HG02884 (cell line): Measurements from ENCODE around the gene RMI2.

ENCODE experiments used
- ATAC-seq: cut with Tn5 transposase; IDR thresholded peaks from one replicate; pipeline ENCODE4 v1.9.1; 2021; ENCODE audit warnings: mild to moderate bottlenecking, moderate library complexity; ENCODE audit not compliant: unreplicated experiment

RMI2 gene

GRCh38 chr16:11379420-11379819 is 34.2 kb downstream of the RMI2 start:
- ATAC-seq: peak; percentile 45

DNA sequence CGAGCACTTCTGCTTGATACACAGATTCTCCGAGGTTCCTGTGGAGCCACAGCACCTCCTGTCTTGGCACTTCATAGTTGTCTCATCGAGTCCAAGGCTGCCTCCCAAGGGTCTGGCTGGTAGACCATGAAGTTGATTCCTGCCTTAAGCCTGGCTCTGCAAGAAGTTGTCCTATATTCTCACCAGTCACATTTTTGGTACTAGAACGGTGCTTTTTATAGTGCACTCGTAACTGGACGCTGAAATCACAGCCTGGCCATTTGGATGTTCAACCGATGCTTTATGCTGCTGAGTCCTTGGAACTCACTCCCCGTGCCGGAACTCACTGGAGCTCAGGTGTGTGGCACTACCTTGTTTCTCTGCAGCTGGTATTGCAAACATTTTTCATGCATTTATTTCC is 35.6 kb downstream of the RMI2 start:
- ATAC-seq: no peak

DNA sequence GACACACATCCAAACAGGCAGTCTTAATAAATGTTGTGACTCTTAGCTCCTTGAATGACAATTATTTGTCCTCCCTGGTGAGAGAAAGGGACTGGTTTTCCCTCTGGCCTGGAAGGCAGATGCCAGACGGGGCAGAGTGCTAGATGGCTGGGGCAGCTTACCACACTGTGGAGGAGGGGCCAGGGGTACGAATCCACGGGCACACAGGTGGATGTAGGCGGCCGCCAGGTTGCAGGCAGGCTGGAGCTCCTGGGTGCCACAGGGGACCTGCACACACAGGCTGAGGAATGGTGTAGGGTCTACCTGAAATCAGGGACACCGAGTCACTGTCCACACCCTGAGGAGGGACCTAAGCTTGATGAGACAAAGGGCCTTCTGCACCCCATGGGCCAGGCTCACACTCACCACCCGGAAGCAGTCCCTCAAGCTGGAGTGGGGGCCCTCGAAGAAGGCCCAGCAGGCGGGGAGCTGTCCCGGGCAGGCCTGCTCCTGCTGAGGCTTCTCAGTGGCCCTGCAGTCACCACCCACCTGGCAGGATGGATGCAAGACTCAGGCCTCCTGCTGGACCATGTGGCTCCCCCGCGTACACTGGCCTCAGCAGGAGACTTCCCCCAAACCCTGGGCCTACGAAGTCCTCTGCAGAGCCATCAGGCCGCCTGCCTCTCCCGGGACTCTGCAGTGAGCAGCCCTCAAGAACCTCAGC is 38.4 kb downstream of the RMI2 start:
- ATAC-seq: no peak

DNA sequence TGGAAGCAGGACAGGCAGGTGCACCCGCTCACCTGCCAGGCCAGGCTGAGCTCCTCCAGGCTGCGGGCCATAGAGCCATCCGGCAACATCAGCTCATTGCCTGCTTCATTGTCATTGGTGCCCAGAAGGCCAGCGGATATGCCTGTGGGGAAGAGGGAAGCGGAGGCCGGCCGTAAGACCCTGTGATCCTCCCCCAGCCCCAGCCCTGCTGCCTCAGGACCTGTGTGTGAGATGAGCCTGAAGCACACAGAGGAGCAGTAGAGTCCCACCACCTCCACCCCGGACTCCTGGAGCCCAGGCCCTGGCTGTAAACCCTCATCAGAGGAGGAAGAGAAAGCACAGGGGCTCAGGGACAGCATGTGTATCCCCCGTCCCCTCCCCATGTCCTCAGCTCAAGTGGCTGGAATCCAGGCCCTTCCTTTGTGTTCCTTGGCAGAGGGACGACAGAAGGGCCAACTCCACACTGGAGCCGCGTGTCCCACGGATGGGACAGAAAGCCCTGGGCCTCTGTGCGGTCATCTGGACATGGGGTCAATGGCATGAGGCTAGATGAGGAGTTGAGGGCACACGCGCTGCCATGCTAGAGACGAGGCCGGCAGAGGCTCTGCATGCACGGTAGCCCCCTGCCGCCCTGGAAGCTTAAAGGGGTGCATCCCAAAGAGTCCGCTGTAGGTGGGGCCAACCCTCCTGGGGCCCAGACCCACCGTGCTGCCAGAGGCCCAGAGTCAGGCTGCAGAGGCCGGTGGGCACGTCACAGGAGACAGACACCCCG is 39.1 kb downstream of the RMI2 start:
- ATAC-seq: no peak

GRCh38 chr16:11384956-11385586 is 39.8 kb downstream of the RMI2 start:
- ATAC-seq: no peak

GRCh38 chr16:11386054-11386680 is 40.9 kb downstream of the RMI2 start:
- ATAC-seq: no peak

- no peak for ATAC-seq
Observed at GRCh38 chr16:11386791-11387546, 41.7 kb downstream of the RMI2 start.

GRCh38 chr16:11389083-11389482 is 43.8 kb downstream of the RMI2 start:
- no peak for ATAC-seq

GRCh38 chr16:11389631-11390565 is 44.6 kb downstream of the RMI2 start:
- no peak for ATAC-seq

DNA sequence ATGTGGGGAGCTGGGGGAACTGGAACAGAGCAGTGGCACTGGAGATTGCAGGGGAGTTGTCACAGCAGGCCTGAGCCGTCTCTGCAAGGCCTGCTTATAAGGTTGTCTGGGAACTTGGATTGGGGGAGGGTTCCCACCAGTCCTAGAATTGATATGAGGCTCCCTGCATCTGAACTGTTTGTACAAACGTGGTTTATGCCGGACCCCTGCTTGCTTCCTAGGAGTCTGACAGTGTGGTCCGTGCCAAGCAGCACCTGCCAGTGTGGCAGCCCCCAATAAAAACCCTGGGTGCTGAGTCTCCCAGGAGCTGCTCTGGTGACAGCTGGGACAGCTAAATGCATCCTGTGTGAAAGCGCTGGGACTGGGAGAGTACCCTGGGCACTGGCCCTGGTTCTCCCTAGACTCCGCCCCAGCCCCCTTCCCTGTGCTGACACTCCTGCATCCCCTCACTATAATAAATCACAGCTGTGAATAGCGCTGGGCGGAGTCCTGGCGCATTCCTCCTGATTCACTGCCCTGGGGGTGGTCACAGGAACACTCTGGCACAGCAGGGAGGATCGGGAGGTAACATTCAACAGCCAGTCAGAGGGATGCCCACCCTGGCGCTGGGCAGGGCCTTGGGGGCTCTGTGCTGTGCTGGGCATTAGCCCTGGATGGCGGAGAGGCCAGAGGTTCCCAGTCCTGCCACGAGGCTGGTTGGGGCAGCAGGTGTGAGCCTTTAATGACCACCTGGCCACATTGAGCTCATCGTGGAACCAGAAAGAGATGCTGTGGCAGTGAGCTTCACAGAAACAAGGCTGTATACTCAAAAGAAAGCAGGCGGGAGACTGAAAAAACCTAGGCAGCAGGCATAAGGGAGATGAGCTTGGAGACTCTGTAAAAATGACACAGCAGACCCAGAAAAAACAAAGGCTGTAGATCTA is 45.6 kb downstream of the RMI2 start:
- ATAC-seq: no peak

DNA sequence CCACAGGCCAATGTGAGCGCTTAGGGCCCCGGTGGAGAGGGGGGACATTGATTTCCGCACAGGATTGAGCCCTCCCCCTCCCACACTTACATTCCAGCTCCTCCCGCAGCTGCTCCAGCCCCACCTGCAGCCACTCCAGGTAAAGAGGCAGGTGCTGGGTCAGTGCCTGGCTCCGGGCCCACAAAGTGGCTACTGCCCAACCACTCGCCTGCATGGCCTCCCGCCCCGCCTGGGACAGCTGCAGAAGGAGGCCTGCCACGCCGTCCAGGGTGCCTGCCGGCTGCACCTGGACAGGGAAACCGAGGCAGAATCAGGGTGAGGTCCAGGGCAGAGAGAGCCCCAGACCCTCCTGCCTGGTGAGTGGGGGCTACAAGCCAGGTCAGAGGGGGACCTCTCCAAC is 46.3 kb downstream of the RMI2 start:
- no peak for ATAC-seq

DNA sequence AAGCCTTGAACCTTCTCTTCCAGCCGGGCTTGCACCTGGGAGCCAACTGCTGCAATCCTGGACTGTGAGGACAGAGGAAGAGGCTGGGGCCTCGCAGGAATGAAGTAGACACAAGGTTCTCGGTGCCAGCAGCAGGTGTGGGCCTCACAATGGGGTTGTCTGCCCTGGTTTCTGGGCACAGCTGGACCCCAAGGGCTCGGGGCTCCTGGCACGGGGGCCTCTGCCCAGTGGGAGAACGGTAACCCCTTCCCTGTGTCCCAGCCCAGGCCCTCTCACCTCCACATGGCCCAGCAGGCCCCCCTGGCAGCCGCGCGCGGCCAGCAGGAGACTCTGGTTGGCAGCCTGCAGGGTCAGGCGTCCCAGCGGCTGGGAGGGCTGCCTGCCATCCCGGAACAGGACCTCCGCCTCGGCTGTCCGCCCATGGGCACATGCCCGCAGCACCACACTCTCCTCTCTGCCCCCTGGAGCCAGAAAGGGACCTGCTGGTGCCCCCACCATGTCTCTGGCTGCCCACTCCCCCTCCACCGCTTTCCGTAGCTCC is 46.9 kb downstream of the RMI2 start:
- ATAC-seq: no peak

DNA sequence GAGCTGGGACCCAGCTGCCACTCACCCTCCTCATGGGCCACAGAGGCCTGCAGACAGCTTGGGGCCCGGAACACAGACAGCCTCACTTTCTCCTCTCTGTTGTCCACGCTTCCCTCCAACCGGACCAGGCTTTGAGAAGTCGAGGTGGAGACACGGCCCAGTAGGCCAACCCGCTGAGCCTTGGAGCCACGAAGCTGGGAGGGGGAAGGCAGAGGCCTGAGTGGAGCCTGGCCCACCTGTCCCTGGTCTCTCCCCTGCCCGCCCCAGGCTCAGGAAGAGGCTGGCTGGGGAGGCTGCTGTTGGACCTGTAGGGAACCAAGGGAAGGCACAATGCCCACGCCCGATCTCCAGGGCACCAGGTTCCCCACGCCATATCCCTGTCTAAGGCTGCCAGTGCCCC is 48.1 kb downstream of the RMI2 start:
- no peak for ATAC-seq

- ATAC-seq: no peak
Observed at GRCh38 chr16:11393861-11394592, 48.8 kb downstream of the RMI2 start.

DNA sequence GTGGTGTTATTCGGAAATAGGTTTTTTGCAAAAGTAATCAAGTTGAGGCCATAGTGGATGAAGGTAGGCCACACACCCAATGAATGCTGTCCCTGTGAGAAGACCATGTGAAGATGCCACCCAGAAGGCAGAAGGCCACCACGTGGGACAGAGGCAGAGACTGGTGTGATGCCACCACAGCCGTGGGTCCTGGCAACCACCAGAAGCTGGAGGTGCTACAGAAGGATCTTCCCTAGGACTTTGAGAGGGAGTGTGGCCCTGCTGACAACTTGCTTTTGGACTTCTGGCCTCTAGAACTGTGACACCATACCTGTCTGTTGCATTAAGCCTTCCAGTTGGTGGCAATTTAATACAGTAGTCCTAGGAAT is 49.3 kb downstream of the RMI2 start:
- ATAC-seq: no peak

- ATAC-seq: no peak
Observed at GRCh38 chr16:11395008-11395948, 50.0 kb downstream of the RMI2 start.

DNA sequence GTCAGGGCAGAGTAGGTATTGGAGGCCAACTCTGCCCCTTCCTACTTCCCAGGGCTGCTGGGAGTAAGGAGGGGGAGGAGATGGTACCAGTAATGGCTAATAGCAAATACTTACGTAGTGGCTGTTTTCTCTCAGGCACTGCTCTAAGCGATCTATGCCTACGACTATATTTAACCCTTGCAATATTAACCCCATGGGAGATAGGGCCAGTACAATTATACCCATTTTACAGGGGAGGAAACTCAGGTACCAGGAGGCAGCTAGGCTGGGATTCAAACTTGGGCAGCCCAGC is 50.6 kb downstream of the RMI2 start:
- no peak for ATAC-seq
